ENCODE results near the gene ATXN3L.

- TF ChIP-seq CTCF (IDR thresholded peaks at IDR 0.05) (no peak), EP300 (IDR thresholded peaks at IDR 0.05; ENCODE audit: low read depth) (no peak)
Measured at GRCh38 chrX:13323241-13323640, 3.4 kb upstream of the ATXN3L start.
